Measurements from ENCODE around the gene SLC7A1. TPM values are rescaled to one million over a fixed set of nuclear protein-coding genes. Genes with fewer than 3 reads are reported as not detected.
A peak's percentile ranks its signal among the peaks of the same experiment; 100 is the strongest.

Gene SLC7A1
- total and polyA plus RNA-seq, 2 of the 13 experiments (the other 11 are each of a cell fraction or from before 2014, with no cell fraction given) = 14.5 to 15.3 TPM

DNA sequence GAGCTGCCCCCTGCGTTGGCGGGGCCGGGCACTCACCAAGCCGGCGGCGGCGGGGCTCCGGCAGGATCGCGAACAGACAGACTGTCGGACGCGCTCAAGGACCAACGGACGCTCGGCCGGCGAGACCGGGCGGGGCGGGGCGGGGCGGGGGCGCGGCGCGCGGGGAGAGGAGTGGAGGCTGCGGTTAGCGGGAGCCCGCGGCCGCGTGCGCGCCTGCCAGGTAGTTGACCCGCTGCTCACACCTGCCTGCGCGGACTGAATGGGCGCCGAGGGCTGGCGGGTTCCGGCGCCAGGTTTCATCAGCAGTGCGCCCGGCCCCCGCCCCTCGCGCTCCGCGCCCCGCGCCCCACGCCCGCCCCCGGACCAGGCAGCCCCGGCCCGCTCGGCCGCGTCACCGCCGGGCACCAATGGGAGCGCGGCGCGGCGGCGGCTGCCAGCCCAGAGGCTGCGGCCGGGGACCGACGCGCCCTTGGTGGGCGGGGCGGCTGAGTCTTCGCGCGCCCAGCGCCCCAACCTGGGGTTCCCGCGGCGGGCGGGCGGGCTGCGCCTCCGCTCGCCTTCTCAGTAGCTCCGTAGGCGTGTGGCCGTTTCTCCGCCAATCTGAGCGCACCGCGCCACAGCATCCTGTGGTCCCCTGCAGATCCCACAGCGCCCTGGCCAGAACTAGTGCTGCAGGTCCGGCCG is at the start of gene SLC7A1 (continued):
- TF ChIP-seq ZNF30 (CRISPR knock-in tag; IDR thresholded peaks at IDR 0.05) = no peak
- no peak for TF ChIP-seq TAF15 (IDR thresholded peaks at IDR 0.05; ENCODE audit: low read depth, low read length, poor library complexity, severe bottlenecking)
- TF ChIP-seq ZNF652 (CRISPR knock-in tag; IDR thresholded peaks at IDR 0.05; ENCODE audit: borderline replicate concordance, low read depth) = no peak
- TF ChIP-seq SPEN (CRISPR knock-in tag; IDR thresholded peaks at IDR 0.05; ENCODE audit: low read depth) = peak; percentile 40
- no peak for TF ChIP-seq HNF4A (CRISPR knock-in tag; IDR thresholded peaks at IDR 0.05)
- no peak for TF ChIP-seq ZNF10 (CRISPR knock-in tag; IDR thresholded peaks at IDR 0.05; ENCODE audit: borderline replicate concordance, low read depth)
- TF ChIP-seq, protein P1, sequence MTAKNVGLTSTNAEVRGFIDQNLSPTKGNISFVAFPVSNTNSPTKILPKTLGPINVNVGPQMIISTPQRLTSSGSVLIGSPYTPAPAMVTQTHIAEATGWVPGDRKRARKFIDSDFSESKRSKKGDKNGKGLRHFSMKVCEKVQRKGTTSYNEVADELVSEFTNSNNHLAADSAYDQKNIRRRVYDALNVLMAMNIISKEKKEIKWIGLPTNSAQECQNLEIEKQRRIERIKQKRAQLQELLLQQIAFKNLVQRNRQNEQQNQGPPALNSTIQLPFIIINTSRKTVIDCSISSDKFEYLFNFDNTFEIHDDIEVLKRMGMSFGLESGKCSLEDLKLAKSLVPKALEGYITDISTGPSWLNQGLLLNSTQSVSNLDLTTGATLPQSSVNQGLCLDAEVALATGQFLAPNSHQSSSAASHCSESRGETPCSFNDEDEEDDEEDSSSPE (CRISPR knock-in tag; IDR thresholded peaks at IDR 0.05) = peak; percentile 76
- TF ChIP-seq HIVEP1 (CRISPR knock-in tag; IDR thresholded peaks at IDR 0.05) = no peak
- TF ChIP-seq, protein P2, sequence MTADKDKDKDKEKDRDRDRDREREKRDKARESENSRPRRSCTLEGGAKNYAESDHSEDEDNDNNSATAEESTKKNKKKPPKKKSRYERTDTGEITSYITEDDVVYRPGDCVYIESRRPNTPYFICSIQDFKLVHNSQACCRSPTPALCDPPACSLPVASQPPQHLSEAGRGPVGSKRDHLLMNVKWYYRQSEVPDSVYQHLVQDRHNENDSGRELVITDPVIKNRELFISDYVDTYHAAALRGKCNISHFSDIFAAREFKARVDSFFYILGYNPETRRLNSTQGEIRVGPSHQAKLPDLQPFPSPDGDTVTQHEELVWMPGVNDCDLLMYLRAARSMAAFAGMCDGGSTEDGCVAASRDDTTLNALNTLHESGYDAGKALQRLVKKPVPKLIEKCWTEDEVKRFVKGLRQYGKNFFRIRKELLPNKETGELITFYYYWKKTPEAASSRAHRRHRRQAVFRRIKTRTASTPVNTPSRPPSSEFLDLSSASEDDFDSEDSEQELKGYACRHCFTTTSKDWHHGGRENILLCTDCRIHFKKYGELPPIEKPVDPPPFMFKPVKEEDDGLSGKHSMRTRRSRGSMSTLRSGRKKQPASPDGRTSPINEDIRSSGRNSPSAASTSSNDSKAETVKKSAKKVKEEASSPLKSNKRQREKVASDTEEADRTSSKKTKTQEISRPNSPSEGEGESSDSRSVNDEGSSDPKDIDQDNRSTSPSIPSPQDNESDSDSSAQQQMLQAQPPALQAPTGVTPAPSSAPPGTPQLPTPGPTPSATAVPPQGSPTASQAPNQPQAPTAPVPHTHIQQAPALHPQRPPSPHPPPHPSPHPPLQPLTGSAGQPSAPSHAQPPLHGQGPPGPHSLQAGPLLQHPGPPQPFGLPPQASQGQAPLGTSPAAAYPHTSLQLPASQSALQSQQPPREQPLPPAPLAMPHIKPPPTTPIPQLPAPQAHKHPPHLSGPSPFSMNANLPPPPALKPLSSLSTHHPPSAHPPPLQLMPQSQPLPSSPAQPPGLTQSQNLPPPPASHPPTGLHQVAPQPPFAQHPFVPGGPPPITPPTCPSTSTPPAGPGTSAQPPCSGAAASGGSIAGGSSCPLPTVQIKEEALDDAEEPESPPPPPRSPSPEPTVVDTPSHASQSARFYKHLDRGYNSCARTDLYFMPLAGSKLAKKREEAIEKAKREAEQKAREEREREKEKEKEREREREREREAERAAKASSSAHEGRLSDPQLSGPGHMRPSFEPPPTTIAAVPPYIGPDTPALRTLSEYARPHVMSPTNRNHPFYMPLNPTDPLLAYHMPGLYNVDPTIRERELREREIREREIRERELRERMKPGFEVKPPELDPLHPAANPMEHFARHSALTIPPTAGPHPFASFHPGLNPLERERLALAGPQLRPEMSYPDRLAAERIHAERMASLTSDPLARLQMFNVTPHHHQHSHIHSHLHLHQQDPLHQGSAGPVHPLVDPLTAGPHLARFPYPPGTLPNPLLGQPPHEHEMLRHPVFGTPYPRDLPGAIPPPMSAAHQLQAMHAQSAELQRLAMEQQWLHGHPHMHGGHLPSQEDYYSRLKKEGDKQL (CRISPR knock-in tag; IDR thresholded peaks at IDR 0.05; ENCODE audit: low read depth) = no peak
- no peak for TF ChIP-seq FOXO1 (CRISPR knock-in tag; IDR thresholded peaks at IDR 0.05)
- no peak for TF ChIP-seq ZNF660 (CRISPR knock-in tag; IDR thresholded peaks at IDR 0.05; ENCODE audit: borderline replicate concordance, low read depth)
- no peak for TF ChIP-seq IRX3 (CRISPR knock-in tag; IDR thresholded peaks at IDR 0.05; ENCODE audit: borderline replicate concordance, low read depth)
